Lower lobe of right lung (tissue), 2 donors: ENCODE data around the gene RTN1. TPM values are rescaled to one million over a fixed set of nuclear protein-coding genes. Genes with fewer than 3 reads are reported as not detected.

Experiments used
- ATAC-seq, 2 donors: fragments of 200-7000 bp; cut with Tn5 transposase; one replicate each; pipeline ENCODE4 v1.9.1; 2020 to 2022; ENCODE audit warnings: mild to moderate bottlenecking in 2 of 2, moderate library complexity in 2 of 2
- DNase-seq: peaks from one replicate; pipeline ENCODE4 v3.0.0-alpha.2; 2020
- H3K27ac ChIP-seq: fragments of 200-600 bp; one replicate; pipeline ENCODE4 v1.8.0; 2022
- H3K27me3 ChIP-seq: fragments of 200-600 bp; one replicate; pipeline ENCODE4 v1.8.0; 2022; ENCODE audit warnings: low read depth
- H3K36me3 ChIP-seq: fragments of 200-600 bp; one replicate; pipeline ENCODE4 v1.8.0; 2022; ENCODE audit warnings: mild to moderate bottlenecking
- H3K4me1 ChIP-seq: fragments of 200-600 bp; one replicate; pipeline ENCODE4 v1.8.0; 2022
- H3K4me3 ChIP-seq: fragments of 200-600 bp; one replicate; pipeline ENCODE4 v1.8.0; 2022; ENCODE audit warnings: mild to moderate bottlenecking
- H3K9me3 ChIP-seq: fragments of 200-600 bp; one replicate; pipeline ENCODE4 v1.8.0; 2022
- CTCF ChIP-seq: fragments of 200-600 bp; IDR thresholded peaks from one replicate; pipeline ENCODE4 v1.8.0; 2022; ENCODE audit warnings: antibody characterized with exemption, mild to moderate bottlenecking
- intact Hi-C: fragments of 100-400 bp; cut with DNase I; formaldehyde crosslinking; loops from one replicate; pipeline ENCODE4 v1.11.0; 2022
- total RNA-seq: library from RNA; stranded (reverse); fragmentation: NEBNext Ultra II Directional; extraction: Animal tissue kit (Norgen Biotek cat#: 25700); gene quantifications from one replicate; pipeline ENCODE4 v1.2.1, GENCODE V29; 2021
- donor health status: DM: no; HTN: yes; CAD: no; lungs with severe emphysema.

Gene RTN1
- total RNA-seq, 1 donor from 2014 or later = 18.2 TPM

- TF ChIP-seq CTCF = no peak
- H3K9me3 ChIP-seq = no peaks in the 10 kb centered on the region
- no peak overlapping the region for H3K27ac ChIP-seq
- DNase-seq (no peak), ATAC-seq (no peak)
- no peaks in the 10 kb centered on the region for H3K27me3 ChIP-seq
- H3K36me3 ChIP-seq = no peaks in the 10 kb centered on the region
- intact Hi-C loops = no loop called here
- H3K4me3 ChIP-seq = no peak overlapping the region
- no peaks in the 10 kb centered on the region for H3K4me1 ChIP-seq
Measured at GRCh38 chr14:59591641-59592370, 278.8 kb downstream of the RTN1 start.

GRCh38 chr14:59588101-59588500, 282.5 kb downstream of the RTN1 start:
- DNase-seq = no peak
- Histone ChIP-seq H3K36me3 (no peaks in the 10 kb centered on the region), H3K27me3 (no peaks in the 10 kb centered on the region), H3K27ac (no peak overlapping the region), H3K4me1 (no peaks in the 10 kb centered on the region), H3K4me3 (no peak overlapping the region), H3K9me3 (no peaks in the 10 kb centered on the region)
- intact Hi-C loops = no loop called here
- no peak for TF ChIP-seq CTCF
- ATAC-seq = no peak

- no peak overlapping the region for H3K4me3 ChIP-seq
- no peak overlapping the region for H3K27ac ChIP-seq
- DNase-seq (no peak), ATAC-seq (no peak)
- no peaks in the 10 kb centered on the region for H3K36me3 ChIP-seq
- H3K9me3 ChIP-seq = no peaks in the 10 kb centered on the region
- intact Hi-C loops = no loop called here
- H3K4me1 ChIP-seq = no peaks in the 10 kb centered on the region
- TF ChIP-seq CTCF = no peak
- no peaks in the 10 kb centered on the region for H3K27me3 ChIP-seq
Measured at GRCh38 chr14:59585891-59586554, 284.6 kb downstream of the RTN1 start.

GRCh38 chr14:59583755-59584154, 286.8 kb downstream of the RTN1 start:
- TF ChIP-seq CTCF = no peak
- no peak for DNase-seq
- intact Hi-C loops = no loop called here

GRCh38 chr14:59582845-59583509, 287.6 kb downstream of the RTN1 start:
- H3K9me3 ChIP-seq = no peaks in the 10 kb centered on the region
- H3K27ac ChIP-seq = no peak overlapping the region
- ATAC-seq (peak; percentile 52 to 56), DNase-seq (peak; percentile 40)
- peak; percentile 16 for TF ChIP-seq CTCF
- peak overlapping the region; percentile 22 for H3K4me3 ChIP-seq
- no peaks in the 10 kb centered on the region for H3K4me1 ChIP-seq
- intact Hi-C loops = no loop called here
- H3K27me3 ChIP-seq = peaks cover 6% of the 10 kb centered on the region
- H3K36me3 ChIP-seq = no peaks in the 10 kb centered on the region

More at GRCh38 chr14:59583755-59584154, 286.8 kb downstream of the RTN1 start:
- H3K36me3 ChIP-seq = no peaks in the 10 kb centered on the region
- H3K4me1 ChIP-seq = no peaks in the 10 kb centered on the region
- no peak overlapping the region for H3K27ac ChIP-seq
- no peaks in the 10 kb centered on the region for H3K9me3 ChIP-seq
- no peak overlapping the region for H3K4me3 ChIP-seq
- ATAC-seq = peak; percentile 71 to 73
- no peaks in the 10 kb centered on the region for H3K27me3 ChIP-seq
